GM18868 (cell line): ENCODE results near the gene DMRTC2.
A peak's percentile ranks its signal among the peaks of the same experiment; 100 is the strongest.
"Not testable (repeated sequence)": the region's sequence is repeated elsewhere in the genome, so short reads cannot be mapped to it uniquely, and the experiment has no call there.

Source experiments
- ATAC-seq: cut with Tn5 transposase; IDR thresholded peaks from one replicate; pipeline ENCODE4 v1.9.1; 2021; ENCODE audit warnings: mild to moderate bottlenecking, moderate library complexity; ENCODE audit not compliant: unreplicated experiment

The DMRTC2 gene

DNA sequence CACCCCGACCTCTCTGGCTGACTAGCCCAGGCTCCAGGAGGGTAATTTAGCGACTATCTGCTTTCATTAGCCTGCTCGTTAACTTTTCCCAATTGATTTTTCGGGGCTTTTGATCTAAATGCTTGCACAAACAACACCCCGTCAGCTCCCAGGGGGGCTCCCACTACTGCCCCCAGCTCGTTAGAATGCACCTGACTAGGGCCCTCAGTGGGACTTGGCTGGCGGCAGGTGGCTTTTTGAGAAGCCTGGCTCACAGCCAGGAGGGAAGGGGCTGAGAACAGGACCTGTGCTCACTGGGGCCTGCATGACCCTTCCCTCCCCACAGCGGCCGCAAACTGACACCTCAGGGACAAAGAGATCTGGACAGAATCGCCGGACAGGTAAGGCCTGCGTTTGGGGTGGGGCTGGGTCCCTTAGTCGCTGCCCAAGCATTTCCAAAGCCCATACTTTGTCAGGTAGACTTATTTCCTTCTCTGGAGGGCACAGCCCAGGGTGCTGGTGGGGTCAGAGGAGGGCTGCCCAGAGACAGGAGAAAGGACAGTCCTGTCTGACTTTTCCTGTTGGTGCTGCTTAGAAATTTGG is 24.6 kb downstream of the DMRTC2 start:
- no peak for ATAC-seq

DNA sequence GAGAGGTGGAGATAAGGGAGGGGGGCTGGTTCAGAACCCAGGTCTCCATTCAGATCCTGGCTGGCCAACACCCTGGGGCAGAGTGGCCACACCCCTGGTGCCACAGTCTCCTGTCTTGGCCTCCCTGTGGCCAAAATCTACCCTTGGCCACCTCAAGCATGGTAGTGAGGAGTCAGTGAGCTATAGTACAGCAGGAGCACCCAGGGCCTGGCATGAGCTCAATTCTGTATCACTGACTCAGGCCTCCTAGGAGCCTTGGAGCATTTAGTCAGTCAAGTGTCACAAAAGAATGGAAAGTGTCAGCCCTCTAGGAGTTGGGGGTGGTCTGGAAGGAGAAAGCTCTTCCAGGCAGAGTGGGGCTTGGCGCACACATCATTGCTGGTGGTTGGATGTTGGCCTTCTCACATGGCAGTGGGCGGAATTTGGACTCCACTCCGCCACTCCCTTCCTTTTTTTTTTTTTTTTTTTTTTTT is 25.6 kb downstream of the DMRTC2 start:
- no peak for ATAC-seq

DNA sequence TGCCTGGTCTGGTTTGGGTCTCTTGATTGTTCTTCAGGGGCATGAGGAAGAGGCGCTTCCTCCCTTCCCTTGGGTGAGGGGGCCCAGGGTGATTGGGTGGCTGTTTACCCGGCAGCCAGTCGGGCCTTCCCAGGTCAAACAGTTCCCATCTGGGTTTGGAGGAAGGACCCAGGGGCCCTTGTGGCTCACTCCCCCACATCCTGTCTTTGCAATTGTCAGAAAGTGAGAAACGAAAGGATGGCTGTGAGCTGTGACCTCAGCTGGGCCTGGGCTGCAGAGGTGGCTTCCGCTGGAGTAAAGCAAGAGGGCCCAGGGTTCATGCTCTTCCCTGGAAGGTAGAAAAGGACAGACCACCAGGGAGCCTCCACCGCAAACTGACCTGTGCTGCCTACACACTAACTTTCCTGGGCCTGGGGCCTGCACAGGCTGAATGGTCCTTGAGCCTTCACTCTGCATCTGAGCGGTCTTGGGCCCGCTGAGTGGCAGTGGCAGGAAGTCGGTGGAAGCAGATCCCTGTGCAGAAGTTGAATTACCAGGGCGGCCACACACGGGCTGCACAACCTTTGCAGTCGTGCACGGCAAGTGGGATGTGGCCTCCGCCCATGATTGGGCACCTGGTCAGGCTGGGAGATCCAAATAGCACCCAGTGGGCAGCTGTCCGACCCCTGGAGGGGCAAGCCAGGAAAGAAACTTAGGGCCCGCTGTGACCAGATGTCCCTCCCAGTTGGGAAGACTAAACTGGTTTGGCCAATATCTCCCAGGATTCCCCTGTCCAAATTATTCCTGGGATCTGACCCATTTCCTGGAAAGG is 26.9 kb downstream of the DMRTC2 start:
- ATAC-seq, result no peak

DNA sequence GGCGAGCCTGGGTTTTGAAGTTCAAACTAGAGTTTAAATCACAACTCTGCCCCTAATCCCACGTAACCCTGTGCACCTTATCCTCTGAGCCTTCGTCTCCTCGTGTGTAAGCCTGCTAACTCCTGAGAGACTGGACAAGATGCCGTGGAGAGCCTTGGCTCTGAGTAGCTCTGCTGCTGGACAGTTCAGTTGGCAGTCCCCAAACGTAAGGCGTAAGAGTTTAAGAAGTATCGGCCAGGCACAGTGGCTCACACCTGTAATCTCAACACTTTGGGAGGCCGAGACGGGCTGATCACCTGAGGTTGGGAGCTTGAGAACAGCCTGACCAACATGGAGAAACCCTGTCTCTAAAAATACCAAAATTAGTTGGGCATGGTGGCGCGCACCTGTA is 27.5 kb downstream of the DMRTC2 start:
- ATAC-seq, result no peak

DNA sequence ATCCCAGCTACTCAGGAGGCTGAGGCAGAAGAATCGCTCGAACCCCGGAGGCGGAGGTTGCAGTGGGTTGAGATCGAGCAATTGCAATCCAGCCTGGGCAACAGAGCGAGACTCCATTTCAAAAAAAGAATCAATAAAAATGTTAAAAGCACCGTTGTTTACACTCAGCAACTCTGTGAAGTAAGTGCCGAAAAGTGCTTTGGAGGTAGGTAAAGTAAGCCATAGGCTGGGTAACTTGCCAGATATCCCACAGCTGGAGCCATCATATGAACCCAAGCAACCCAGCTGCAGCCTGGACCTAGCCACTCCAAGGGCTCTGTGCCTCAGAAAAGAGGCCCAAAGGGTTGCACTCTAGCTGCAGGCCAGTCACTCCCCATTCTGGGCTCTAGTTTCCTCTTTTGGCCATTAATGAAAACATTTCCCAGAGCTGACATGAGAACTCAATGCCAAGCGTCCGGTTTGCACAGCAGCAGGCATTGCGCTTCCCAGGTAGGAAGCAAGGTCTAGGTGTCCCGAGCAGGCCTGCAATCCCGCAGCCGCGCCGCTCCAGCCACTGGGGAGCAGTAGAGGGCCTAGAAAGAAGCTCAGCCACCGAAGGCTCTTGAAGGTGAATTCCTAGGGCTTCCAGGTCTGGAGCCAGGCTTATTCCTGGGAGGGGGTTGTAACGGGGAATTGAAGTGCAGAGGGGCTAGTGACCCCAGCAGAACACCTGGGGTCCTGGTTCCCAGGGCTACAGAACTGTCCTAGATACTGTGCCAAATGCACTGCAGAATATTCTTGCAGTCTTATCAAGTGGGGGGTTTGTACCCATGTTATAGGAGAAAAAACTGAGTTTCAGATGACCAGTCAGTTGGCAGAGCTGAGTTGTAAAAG is 28.2 kb downstream of the DMRTC2 start:
- no peak for ATAC-seq

DNA sequence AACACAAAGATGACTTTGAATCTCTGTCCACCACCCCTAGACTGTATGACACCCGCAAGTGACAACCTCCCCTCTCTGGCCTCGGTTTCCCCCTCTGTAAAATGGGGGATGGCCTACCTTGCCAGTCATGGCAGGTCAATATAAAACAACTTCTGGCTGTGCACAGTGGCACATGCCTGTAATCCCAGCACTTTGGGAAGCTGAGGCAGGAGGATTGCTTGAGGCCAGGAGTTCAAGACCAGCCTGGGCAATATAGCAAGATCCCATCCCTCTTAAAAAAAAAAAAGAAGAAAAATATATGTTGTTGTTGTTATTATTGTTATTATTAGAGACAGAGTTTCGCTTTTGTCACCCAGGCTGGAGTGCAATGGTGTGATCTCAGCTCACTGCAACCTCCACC is 31.1 kb downstream of the DMRTC2 start:
- not testable (repeated sequence) for ATAC-seq

DNA sequence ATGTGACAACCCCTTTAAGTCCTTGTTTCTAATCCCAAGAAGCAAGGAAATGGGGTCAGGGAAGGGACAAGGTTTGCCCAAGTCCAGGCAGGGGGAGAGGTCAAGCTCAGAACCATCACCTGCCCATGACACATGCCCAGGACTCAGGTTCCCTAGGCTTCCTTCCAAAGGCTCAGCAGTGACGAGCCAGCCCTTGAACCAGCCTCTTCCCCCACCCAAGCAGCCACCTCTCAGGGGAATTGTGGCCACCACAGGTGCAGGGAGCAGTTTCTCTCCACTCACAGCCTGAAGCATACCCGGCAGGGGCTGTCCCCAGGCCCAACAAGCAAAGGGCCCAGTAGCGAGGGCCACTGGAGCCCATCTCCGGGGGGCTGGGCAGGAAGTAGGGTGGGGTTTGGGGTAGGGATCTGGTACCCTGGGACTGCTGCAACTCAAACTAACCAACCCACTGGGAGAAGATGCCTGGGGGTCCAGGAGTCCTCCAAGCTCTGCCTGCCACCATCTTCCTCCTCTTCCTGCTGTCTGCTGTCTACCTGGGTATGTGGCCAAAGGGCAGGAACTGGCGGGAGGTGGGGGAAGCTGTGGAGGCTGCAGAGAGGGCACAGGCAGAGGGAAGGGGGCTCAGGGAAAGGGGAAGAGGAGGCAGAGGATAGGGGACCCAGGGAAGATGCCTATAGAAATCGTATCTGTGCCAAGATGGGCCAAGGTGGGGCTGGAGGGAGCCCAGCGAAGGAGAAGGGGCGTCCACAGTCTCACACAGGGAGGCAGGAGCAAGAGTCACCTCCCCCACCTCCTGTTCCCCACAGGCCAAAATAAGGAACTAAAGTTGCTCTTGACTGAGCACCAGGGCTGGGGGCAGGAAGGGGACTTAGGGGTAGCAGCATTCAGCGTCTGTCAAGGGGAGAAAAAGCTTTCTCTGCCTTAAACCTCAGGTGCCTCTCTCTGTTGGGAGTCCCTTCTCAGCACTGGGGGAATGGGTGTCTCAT is 32.3 kb downstream of the DMRTC2 start, which contains the start of gene CD79A:
Gene CD79A (plus strand): TSS at position 433 of the 986 bp plus-strand sequence. CDS start 26 bp downstream, at position 459.
- peak; percentile 70 for ATAC-seq

DNA sequence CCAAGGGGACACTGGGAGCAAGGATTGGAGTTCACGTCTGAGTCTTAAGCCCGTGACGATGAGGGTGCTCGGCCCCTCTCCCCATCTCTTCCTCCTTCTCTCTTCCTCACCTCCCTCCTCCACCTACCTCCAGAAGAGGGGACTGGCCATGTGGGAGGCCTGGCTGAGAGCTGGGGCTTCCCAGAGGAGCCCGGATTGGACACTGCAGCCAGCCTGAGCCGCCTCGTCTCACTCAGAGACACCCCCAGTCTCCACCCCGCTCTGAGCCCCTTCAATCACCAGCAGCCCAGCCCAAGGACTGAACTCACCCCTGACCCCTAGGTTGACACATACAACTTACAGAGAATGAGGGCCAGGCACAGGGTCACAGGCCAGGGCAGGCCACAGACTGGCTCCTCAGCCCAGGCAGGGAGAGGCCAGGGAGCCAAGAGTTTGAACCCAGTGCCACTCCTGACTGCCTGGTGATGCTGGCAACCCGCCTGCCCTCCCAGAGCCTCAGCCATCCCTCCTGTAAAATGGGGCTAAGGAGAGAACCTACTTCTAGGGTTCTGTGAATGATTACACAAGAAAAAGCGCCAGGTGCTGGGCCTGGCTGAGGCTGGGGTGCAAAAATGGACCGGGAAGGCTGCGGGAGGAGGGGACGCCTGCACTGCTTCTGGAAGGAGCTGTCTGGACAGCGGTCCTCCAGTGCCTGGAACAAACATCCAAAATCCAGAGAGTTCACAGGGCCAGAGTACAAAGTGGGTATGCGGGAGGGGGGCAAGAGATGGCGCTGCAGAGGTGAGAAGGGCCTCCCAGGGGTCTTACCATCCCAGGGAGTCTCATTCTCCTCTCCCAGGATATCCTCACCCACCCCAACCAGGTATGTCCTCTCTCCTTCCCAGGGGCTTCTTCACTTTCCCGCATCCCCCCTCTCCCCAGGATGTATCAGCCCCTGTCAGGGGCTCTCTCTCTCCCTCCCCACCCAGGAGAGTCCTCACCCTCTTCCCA is 33.4 kb downstream of the DMRTC2 start:
- peak; percentile 27 for ATAC-seq

DNA sequence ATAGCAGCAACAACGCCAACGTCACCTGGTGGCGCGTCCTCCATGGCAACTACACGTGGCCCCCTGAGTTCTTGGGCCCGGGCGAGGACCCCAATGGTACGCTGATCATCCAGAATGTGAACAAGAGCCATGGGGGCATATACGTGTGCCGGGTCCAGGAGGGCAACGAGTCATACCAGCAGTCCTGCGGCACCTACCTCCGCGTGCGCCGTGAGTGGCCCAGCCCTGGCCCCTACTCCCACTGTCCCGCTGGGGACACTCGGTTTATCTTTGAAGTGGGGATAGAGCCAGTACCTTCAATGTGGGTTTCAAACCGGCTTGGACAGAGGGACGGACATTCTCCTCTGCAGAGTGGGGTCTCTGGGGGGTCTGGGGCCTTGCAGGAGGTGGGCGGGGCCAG is 34.2 kb downstream of the DMRTC2 start:
- ATAC-seq, result no peak

DNA sequence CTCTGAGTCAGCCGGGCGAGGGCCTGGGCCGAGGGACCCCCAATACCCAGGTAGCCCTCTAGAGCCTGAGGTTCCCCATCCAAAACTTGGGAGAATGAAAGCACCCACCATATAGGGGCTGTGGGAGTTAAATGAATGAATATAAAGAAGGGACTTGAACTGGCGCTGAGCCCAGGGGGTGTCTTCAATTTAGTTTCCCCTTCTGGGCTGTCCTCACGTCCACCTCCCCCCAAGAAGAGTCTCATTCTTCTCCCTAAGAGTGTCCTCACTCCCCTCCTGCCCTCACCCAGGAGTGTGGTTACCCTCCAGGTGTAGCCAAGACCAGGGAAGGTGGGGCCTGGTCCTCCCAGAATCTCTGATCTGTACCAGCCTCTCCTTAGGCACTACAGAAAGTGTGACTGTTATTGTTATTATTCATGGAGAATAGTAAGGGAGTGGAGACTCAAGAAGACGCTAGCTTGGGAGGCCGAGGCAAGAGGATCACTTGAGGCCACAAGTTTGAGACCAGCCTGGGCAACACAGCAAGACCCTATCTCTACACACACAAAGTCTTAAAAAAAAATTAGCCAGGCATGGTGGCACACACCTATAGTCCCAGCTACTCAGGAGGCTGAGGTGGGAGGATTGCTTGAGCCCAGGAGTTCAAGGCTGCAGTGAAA is 35.0 kb downstream of the DMRTC2 start:
- no peak for ATAC-seq

DNA sequence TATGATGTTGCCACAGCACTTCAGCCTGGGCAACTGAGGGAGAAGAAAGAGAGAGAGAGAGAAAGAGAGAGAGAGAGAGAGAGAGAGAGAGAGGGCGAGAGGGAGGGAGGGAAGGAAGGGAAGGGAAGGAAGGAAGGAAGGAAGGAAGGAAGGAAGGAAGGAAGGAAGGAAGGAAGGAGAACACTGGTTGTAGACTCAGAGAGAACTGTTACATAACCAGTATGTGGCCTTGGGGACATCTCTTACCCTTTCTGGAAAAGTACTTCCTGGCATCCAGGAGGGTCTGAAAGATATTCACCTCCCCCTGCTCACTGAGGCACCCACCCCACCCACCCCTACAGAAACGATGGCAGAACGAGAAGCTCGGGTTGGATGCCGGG is 35.5 kb downstream of the DMRTC2 start:
- no peak for ATAC-seq

DNA sequence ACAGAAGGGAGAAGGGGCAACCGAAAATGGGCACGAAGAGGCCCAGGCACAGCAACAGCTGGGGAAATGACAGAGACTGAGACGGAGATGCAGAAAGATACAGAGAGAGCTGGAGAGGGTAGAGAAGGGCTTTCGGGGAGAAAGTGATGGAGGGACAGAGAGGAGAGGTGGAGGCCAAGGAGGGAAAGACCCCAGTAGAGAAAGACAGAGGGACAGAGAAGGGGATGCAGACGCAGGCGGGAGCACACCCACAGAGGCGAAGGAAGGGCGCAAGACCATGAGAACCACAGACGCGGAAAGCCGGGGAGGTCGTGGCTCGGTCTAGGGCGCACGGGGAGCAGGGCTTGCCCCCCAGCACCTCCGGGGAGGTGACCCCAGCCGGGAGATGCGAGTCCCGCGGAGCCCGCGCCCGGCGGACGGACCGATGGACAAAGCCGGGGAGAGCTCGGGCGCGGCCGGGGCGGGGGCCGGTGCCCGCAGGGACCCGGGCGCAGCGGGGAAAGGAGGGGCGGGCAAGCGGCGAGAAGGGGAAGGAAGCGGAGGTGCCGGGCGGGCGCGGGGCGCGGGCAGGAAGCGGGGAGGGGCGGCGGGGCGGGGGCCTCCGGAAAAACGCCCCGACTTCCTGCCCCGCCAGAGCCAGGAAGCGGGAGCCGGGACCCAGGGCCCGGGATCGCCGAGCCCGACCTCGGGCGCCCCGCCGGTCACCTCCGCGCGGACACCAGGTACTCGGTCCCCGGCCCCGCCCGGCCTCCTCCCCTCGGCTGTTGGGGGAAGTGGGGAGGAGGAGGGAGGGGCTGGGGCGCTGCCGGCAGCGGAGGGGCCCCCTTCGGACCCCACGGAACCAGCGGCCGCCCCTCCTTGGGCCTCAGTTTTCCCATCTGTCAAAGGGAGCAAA is 38.0 kb downstream of the DMRTC2 start, which contains the start of gene ARHGEF1:
Gene ARHGEF1 (plus strand): TSS at position 617 of the 895 bp plus-strand sequence. CDS start 4,899 bp downstream, outside the sequence.
- no peak for ATAC-seq

DNA sequence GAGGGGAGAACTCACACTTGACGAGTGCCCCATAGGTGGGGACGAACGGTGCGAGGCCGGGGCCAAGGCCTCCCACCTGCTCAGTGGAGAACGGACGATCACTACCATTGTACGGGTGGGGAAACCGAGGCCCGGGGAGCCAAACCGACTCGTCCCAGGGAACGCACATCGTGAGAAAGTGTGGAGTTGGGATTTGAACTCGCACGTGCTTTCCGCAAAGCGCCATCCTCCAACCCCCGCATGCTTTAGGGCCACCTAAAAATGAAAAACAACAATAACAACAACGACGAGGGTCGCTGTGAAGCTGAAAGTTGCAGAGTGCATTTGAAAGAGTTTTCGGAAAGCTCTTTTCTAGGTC is 38.6 kb downstream of the DMRTC2 start:
- ATAC-seq, result no peak

DNA sequence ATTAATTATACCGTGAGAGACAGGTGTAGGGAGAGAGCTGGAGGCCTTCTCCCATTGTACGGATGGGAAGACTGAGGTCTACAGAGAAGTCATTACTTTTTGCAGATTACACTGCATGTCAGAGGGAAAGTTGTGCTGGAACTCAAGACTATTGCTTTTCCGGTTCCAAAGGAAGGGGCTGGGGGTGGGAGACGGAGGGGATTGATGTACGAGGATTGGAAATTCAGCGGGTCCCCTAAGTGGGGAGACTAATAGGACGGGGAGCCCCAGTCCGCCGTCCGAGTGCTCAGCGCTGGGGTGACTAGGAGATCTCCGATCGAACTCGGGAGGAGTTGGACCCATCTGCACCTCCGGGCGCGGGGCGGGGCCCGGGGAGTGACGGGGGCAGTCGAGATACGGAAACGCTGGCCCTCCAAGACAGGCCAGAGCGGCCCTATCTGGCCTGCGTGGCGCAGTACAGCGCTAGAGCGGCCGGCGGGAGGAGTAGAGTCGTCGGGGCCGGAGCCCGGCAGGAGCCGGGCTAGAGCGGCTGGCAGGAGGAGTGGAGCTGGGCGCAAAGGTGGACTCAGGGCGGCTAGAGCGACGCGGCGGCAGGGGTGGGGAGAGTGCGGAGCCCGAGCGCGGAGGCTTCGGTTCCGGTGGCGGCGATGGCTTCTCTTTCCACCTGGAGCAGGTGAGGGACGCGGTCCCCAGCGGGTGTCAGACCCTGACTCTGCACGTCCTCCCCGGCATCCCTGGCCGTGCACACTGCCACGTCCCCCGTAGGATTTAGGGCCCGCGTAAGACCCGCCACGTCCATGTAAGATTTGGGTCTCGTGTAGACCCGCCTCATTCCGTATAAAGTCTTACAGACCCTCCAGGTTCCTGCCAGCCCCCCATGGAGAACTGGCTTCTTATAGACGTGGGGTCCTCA is 39.2 kb downstream of the DMRTC2 start:
- ATAC-seq, result peak; percentile 82

DNA sequence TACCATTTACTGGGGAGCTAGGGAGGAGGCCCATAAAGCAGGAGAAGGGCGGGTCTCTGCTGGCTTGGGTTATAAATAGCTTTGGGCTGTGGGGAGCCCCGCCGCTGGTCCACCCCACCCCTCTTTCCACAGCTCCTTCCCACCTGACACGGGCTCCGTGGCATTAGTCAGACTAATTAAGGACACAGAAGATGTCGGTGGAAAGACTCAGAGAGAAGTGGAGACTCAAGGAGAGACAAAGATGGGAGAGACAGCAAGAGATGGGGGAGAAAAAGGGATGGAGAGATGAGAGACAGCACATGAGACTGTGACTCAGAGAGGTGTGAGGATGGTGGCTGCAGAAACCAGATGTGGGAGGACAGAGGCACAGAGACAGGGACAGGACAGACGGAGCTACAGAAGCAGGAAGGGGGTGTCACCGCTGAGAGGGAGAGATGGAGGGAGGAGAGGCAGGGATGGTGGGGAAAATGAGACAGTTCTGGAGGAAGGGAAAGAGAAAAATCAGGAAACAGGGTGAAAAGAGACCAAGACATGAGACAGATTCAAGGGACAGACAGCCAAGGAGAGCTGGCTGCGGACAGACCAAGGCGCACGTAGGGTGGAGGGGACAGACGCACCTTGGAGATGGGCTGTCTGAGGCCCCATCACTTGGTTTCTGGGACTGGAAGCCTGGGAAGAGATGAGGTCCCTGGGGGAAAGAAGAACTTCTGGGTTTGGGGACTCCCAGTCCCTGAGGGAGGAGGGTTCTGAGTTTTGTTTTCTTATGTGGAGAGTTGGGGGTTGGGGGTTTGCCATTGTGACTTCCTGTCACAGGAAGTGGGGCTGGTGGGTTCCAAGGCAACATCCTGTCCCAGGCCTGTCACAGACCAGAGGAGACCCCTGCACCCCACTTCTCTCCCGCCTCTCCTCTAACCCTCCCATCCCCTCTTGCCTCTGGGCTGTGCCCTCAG is 42.2 kb downstream of the DMRTC2 start:
- no peak for ATAC-seq
